Fibroblast of mammary gland (primary cell): ENCODE results near the gene GGN.
A peak's percentile ranks its signal among the peaks of the same experiment; 100 is the strongest.

Source experiments
- DNase-seq: peaks from one replicate; pipeline ENCODE4 v3.0.0-alpha.2; 2010; ENCODE audit warnings: low read depth
- H3K4me3 ChIP-seq: 2 replicates; pipeline ENCODE4 v1.5.1; 2011; ENCODE audit warnings: low read depth, mild to moderate bottlenecking, low read length, moderate library complexity; ENCODE audit not compliant: control insufficient read depth
- CTCF ChIP-seq: conservative IDR thresholded peaks from 2 replicates; pipeline ENCODE4 v1.5.1; 2011; ENCODE audit warnings: low read depth, low read length, inconsistent platforms; ENCODE audit not compliant: control insufficient read depth, insufficient read depth

Gene GGN

GRCh38 chr19:38387550-38388348 lies at the start of gene GGN:
Gene GGN, minus strand, starts transcription at chr19:38388034. Its CDS starts 773 bp downstream, at chr19:38387261.
- peak; percentile 94 for DNase-seq
- no peak for TF ChIP-seq CTCF
- H3K4me3 ChIP-seq: peak within 1 kb of the TSS; percentile 85

GRCh38 chr19:38437295-38437694 lies 49.5 kb upstream of the GGN start:
- no peak for TF ChIP-seq CTCF
- H3K4me3 ChIP-seq: no peak overlapping the region
- no peak for DNase-seq

GRCh38 chr19:38434549-38435051 lies 46.8 kb upstream of the GGN start:
- no peak for DNase-seq
- TF ChIP-seq CTCF: no peak
- H3K4me3 ChIP-seq: no peak overlapping the region

- TF ChIP-seq CTCF: no peak
- H3K4me3 ChIP-seq: no peak within 1 kb of the TSS
- DNase-seq: peak; percentile 9
Measured at GRCh38 chr19:38433268-38433733, 45.5 kb upstream of the GGN start, which contains the start of gene RYR1. Gene RYR1, plus strand, starts transcription at chr19:38433691. Its CDS starts 139 bp downstream, at chr19:38433830.

- no peak for DNase-seq
- TF ChIP-seq CTCF: no peak
- no peak overlapping the region for H3K4me3 ChIP-seq
Measured at GRCh38 chr19:38430931-38431330, 43.1 kb upstream of the GGN start.

- H3K4me3 ChIP-seq: no peak overlapping the region
- no peak for DNase-seq
- TF ChIP-seq CTCF: no peak
Measured at GRCh38 chr19:38429811-38430156, 42.0 kb upstream of the GGN start.
